GM12873 (cell line): Measurements from ENCODE around the gene WDFY4.

Source experiments
- CTCF ChIP-seq: IDR thresholded peaks from 2 replicates; pipeline ENCODE4 v1.5.1; 2012; ENCODE audit warnings: low read depth, mild to moderate bottlenecking, moderate library complexity, low read length, control low read depth; ENCODE audit not compliant: insufficient read depth; ENCODE audit errors: missing control alignments

WDFY4 gene

GRCh38 chr10:48707472-48707871, 22.8 kb downstream of the WDFY4 start:
- TF ChIP-seq CTCF = no peak

DNA sequence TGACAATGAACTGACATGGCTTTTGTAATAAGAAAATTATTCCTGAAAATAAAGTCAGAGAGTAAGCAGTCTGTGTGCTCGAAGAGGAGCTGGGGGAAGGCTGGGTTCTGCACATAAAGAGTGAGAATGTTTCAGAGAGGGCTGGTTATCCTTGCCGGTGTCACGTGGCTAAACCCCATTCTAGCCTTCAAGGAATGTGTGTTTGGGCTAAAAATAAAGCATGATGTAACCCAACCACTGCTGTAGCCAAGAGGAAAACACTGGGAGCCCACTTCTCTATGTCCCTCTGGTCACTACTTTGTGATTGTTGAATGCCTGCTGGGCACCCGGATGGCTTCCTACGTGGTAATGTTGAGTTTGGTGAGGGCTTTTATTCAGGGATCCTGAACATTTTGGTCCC, 23.5 kb downstream of the WDFY4 start:
- TF ChIP-seq CTCF = no peak

GRCh38 chr10:48710647-48711275, 26.1 kb downstream of the WDFY4 start:
- TF ChIP-seq CTCF = no peak

GRCh38 chr10:48711830-48712229, 27.2 kb downstream of the WDFY4 start:
- TF ChIP-seq CTCF = no peak

DNA sequence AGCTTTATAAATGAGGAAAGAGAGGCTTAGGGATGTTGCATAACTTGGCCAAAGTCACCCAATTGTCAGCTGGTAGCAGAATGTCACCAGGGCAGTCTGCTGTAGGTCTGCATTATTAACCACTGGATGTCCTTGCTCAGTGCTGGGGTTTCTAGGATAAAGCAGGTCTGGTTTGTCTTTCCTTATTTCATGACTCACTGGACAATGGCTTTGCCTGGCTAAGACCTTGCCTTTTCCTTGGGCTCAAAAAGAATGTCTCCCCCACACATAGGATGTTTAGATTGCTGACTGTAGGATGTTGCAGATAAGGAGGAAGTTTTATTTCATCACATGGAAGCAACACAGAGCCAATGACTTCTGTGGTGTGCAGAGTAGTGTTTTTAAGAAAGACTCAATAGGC, 29.4 kb downstream of the WDFY4 start:
- TF ChIP-seq CTCF = no peak

GRCh38 chr10:48716416-48716815, 31.7 kb downstream of the WDFY4 start:
- no peak for TF ChIP-seq CTCF

DNA sequence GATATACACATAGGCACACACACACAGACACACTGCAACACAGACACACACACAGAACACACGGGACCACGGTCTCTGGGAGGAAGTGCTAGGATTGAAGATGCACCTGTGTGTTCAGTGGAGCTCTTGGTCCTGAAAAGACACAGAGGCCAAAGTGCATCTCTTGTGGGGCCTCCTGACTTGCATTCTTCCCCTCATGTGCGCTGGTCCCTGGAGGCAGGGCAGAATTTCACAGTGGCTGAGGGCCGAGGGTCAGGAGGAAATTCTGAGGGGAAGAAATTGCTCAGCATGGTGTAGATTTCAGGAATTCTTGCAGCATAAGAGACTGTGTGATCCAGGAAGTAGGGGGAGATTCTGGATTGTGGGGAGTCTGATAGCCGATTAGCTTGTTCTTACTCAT, 35.9 kb downstream of the WDFY4 start:
- TF ChIP-seq CTCF = no peak
